ENCODE data around the gene BHMT.
"Not testable (repeated sequence)": the region's sequence is repeated elsewhere in the genome, so short reads cannot be mapped to it uniquely, and the experiment has no call there.

BHMT gene

DNA sequence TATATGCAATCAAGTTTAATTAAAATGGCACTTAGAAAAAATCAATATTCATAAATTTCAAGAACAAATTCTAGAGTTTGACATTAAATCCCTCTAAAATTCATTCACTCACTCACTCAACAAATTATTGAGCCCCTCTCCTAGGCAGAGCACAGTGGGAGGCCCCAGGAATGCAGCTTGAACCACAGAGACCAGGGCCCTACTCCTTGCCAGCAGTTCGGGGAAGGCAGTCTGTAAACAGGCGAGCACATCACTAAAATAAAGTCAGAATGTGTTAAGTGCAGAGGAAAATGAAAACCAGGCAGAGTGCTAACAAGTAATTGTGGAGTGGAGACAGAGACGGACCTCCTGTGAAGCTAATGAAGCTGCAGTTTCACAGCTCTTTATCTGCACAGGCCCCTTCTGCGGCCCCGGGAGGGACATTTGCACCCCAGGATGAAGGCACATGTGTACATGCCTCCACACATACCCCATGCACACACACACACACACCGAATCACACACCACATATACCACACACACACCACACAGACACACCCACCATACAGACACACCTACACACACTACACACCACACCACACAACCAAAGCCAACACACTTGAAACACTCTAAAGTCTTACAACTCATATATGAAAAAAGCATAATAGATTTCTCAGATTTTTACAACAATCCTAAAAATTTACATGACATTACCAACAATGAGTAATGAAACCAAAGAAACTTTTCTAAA lies 40.5 kb downstream of the BHMT start:
- TF ChIP-seq, protein P1, sequence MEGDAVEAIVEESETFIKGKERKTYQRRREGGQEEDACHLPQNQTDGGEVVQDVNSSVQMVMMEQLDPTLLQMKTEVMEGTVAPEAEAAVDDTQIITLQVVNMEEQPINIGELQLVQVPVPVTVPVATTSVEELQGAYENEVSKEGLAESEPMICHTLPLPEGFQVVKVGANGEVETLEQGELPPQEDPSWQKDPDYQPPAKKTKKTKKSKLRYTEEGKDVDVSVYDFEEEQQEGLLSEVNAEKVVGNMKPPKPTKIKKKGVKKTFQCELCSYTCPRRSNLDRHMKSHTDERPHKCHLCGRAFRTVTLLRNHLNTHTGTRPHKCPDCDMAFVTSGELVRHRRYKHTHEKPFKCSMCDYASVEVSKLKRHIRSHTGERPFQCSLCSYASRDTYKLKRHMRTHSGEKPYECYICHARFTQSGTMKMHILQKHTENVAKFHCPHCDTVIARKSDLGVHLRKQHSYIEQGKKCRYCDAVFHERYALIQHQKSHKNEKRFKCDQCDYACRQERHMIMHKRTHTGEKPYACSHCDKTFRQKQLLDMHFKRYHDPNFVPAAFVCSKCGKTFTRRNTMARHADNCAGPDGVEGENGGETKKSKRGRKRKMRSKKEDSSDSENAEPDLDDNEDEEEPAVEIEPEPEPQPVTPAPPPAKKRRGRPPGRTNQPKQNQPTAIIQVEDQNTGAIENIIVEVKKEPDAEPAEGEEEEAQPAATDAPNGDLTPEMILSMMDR (IDR thresholded peaks at IDR 0.05; ENCODE audit: insufficient read depth, low read length, missing control alignments): no peak
- POLR2A ChIA-PET: interaction anchor here (1.1 kb wide), 1 partner anchor 167 kb away, joined by 3 read pairs; the partner anchor contains the start of gene ARSB
- no peak for DNase-seq (ENCODE audit: low read depth, low spot score)
- CTCF ChIA-PET: interaction anchor here (1.2 kb wide), 1 partner anchor 19 kb away, joined by 5 read pairs; no protein-coding TSS in a partner anchor
- no peak overlapping the region for H3K4me3 ChIP-seq (ENCODE audit: low read depth, low read length)

DNA sequence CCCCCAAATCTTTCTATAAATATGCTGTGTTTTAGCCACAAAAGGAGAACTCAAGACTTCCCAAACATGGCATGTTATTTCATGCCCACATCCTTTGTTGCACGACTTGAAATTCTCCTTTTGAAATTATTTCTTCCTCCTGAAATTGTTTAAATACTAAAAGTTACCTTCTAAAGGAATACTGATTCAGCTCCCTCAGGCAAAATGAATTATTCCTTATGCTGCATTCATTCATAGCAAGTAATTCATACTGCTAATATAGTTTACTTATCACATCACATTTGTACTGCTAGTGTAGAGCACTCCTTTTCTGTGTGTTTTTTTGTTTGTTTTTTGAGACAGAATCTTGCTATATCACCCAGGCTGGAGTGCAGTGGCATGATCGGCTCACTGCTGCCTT lies 45.7 kb downstream of the BHMT start:
- H3K4me3 ChIP-seq (ENCODE audit: low read depth, low read length): no peak overlapping the region
- POLR2A ChIA-PET: no interaction called here
- DNase-seq (ENCODE audit: low read depth, low spot score): no peak
- TF ChIP-seq, protein P1 (IDR thresholded peaks at IDR 0.05; ENCODE audit: insufficient read depth, low read length, missing control alignments): no peak
- CTCF ChIA-PET: no interaction called here

DNA sequence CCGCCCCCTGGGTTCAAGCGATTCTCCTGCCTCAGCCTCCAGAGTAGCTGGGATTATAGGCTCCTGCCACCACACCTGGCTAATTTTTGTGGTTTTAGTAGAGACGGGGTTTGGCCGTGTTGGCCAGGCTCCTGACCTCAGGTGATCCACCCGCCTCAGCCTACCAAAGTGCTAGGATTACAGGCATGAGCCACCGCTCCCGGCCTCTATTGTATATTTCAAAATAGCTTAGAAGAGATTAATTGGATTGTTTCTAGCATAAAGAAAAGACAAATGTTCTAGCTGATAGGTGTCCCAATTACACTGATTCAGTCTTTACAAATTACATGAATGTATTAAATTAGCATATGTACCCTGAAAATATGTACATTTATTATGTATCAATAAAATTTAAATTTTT lies 50.0 kb downstream of the BHMT start:
- CTCF ChIA-PET: interaction anchor here (1.4 kb wide), 1 partner anchor 28 kb away, joined by 5 read pairs; no protein-coding TSS in a partner anchor
- POLR2A ChIA-PET; H3K4me3 ChIP-seq (ENCODE audit: low read depth, low read length); DNase-seq (ENCODE audit: low read depth, low spot score): not testable (repeated sequence)

DNA sequence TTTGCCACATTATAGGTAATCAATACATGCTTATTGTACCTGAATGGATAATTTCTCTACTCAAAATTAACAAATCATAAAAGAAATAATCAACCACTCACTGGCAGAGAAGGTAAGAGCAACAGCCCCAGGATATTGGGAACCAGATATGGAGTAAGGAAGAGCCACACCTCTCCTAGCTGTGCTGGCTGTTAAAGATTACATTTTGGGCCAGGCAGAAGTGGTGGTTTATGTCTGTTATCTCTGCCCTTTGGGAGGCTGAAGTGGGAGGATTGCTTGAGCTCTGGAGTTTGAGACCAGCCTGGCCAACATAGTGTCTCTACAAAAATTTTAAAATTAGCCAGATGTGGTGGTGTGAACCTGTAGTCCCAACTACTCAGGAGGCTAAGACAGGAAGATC lies 56.4 kb downstream of the BHMT start:
- no peak for DNase-seq (ENCODE audit: low read depth, low spot score)
- ChIA-PET POLR2A (no interaction called here), CTCF (no interaction called here)
- no peak overlapping the region for H3K4me3 ChIP-seq (ENCODE audit: low read depth, low read length)
- TF ChIP-seq, protein P1 (IDR thresholded peaks at IDR 0.05; ENCODE audit: insufficient read depth, low read length, missing control alignments): no peak

DNA sequence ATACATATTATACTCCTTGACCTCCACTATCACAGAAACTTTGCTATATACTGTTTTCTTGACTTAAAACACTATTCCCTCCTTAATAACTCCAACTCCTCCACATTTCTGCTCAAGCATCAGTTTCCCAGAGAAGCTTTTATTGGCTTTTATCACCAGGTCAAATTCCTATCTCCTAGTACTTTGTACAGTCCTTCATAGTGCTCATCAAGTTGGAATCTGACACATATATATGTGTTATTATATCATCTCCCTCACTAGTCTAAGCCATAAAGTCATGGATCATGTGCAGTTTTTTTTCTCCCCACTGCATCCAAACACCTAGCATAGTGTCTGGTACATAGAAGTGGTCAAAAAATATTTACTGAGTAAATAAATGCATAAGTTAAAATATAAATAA lies 59.1 kb downstream of the BHMT start:
- POLR2A ChIA-PET: no interaction called here
- H3K4me3 ChIP-seq (ENCODE audit: low read depth, low read length): no peak overlapping the region
- TF ChIP-seq, protein P1 (IDR thresholded peaks at IDR 0.05; ENCODE audit: insufficient read depth, low read length, missing control alignments): no peak
- CTCF ChIA-PET: interaction anchor here (1.8 to 1.9 kb wide), 2 partner anchors 37 to 146 kb away, joined by 5 to 6 read pairs; no protein-coding TSS in a partner anchor
- no peak for DNase-seq (ENCODE audit: low read depth, low spot score)

DNA sequence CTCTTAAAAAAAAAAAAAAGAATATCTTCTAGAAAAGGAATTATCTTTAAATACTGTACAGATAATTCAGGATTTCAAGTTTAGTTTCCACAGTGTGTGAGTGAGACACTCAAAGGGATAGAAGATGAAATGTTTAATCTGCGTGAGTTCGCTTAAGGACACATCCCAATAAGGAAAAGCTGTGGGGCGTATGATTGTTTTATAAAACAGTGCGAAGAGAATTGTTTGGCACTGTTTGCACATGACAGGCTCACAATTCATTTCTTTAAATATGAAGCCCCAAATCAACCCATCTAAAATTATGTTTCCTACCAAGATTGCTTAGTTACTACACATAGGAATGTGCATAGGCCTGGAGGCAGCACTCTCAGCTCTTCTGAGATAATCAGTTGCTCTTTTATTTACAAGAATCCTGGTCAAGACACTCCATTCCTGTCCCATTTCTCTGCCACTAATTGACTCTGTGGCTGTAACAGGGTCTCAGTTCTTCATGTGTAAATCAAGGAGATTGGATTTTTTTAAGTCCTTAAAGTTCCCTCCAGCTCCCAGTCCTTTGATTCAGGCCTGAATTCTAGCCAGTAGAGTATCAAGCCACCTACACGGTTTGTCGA lies 60.1 kb downstream of the BHMT start:
- TF ChIP-seq, protein P1 (IDR thresholded peaks at IDR 0.05; ENCODE audit: insufficient read depth, low read length, missing control alignments): no peak
- CTCF ChIA-PET: interaction anchor here (1.8 kb wide), 1 partner anchor 147 kb away, joined by 6 read pairs; no protein-coding TSS in a partner anchor
- POLR2A ChIA-PET: no interaction called here
- no peak for DNase-seq (ENCODE audit: low read depth, low spot score)
- H3K4me3 ChIP-seq (ENCODE audit: low read depth, low read length): no peak overlapping the region

Data from AG04449 (cell line).